GM13976 (cell line): ENCODE results near the gene SLC39A11.

Source experiments
- DNase-seq: peaks from one replicate; pipeline ENCODE4 v3.0.0; 2012; ENCODE audit warnings: low spot score
- CTCF ChIP-seq: IDR thresholded peaks from 2 replicates; pipeline ENCODE4 v1.5.1; 2012; ENCODE audit warnings: borderline replicate concordance, mild to moderate bottlenecking; ENCODE audit not compliant: insufficient read depth; ENCODE audit errors: extremely low read depth, missing control alignments, control extremely low read depth
- in situ Hi-C: fragments of 300-500 bp; cut with MboI; formaldehyde crosslinking; loops from one replicate; pipeline ENCODE4 v1.12.0; 2022; ENCODE audit warnings: low sequenced_read_pairs, mixed read lengths, inconsistent platforms; ENCODE audit not compliant: unreplicated experiment

Gene SLC39A11

GRCh38 chr17:72882426-72882825 lies 210.1 kb downstream of the SLC39A11 start:
- in situ Hi-C loops, result no loop called here
- DNase-seq, result no peak
- no peak for TF ChIP-seq CTCF

GRCh38 chr17:72879877-72880276 lies 212.6 kb downstream of the SLC39A11 start:
- in situ Hi-C loops, result no loop called here
- TF ChIP-seq CTCF, result no peak
- no peak for DNase-seq

- DNase-seq, result no peak
- in situ Hi-C loops, result no loop called here
- TF ChIP-seq CTCF, result no peak
Observed at GRCh38 chr17:72878975-72879660, 213.4 kb downstream of the SLC39A11 start.

- no peak for TF ChIP-seq CTCF
- in situ Hi-C loops, result no loop called here
- DNase-seq, result no peak
Observed at GRCh38 chr17:72877348-72877747, 215.1 kb downstream of the SLC39A11 start.

- in situ Hi-C loops, result no loop called here
Observed at GRCh38 chr17:72876413-72876812, 216.1 kb downstream of the SLC39A11 start.

GRCh38 chr17:72875361-72875760 lies 217.1 kb downstream of the SLC39A11 start:
- in situ Hi-C loops, result no loop called here

More at GRCh38 chr17:72876413-72876812, 216.1 kb downstream of the SLC39A11 start:
- no peak for DNase-seq
- TF ChIP-seq CTCF, result no peak

More at GRCh38 chr17:72875361-72875760, 217.1 kb downstream of the SLC39A11 start:
- TF ChIP-seq CTCF, result no peak
- no peak for DNase-seq
